GM18868 (cell line): Measurements from ENCODE around the gene MTHFD1.
A peak's percentile ranks its signal among the peaks of the same experiment; 100 is the strongest.
"Not testable (repeated sequence)": the region's sequence is repeated elsewhere in the genome, so short reads cannot be mapped to it uniquely, and the experiment has no call there.

Experiments used
- ATAC-seq: cut with Tn5 transposase; IDR thresholded peaks from one replicate; pipeline ENCODE4 v1.9.1; 2021; ENCODE audit warnings: mild to moderate bottlenecking, moderate library complexity; ENCODE audit not compliant: unreplicated experiment

MTHFD1 gene

DNA sequence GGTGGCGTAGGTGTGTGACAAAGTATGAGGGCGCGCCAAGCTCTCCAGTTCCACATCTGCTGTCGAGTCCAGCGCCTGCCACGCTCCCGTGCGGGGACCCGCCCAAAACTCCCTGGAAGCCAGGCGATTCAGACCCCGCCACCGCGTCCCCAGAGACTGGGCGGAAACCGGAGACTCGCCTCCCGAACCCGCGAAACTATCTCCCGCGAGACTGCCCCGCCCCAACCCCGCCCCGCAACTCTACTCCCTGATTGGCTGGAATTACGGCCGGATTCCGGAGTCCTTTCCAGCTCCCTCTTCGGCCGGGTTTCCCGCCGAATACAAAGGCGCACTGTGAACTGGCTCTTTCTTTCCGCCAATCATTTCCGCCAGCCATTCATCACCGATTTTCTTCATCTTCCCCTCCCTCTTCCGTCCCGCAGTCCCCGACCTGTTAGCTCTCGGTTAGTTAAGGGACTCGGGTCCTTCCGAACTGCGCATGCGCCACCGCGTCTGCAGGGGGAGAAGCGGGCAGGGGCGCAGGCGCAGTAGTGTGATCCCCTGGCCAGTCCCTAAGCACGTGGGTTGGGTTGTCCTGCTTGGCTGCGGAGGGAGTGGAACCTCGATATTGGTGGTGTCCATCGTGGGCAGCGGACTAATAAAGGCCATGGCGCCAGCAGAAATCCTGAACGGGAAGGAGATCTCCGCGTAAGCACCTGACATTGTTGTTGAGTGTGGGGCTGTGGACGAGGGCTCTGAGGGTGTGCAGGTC lies at the start of gene MTHFD1:
Gene MTHFD1 (plus strand): TSS at position 572 of the 751 bp plus-strand sequence. CDS start 75 bp downstream, at position 647.
- ATAC-seq: peak; percentile 83

DNA sequence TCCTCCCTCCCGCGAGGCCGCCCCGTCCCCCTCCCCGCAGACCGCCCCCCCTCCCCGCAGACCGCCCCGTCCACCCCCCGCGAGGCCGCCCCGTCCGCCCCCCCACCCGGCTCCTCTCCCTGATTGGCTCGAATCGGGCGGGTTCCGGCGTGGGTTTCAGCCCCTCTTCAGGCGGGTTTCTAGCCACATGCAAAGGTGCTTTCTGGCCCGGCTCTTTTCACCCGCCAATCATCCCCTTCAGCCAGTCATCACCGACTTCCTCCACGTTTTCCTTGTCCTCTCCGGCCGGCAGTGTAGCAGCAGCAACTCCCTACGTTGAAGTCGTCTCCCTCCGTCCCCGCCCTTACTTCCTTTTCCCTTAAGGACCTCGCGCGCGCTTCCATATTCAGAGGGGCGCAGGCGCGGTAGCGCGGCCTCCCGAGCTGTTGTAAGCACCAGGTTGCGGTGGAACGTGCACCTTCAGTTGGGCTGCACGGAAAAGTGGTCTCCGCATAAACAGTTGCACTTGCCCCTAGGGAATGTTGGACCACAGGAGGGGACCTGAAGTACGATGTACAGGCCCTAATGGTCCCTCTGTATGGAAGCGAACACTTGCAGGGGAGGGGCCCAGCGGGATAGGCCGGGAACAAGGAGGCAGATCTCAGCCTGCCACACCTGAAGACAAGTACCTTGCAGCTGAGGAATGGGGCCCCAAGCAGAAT lies 49.4 kb upstream of the MTHFD1 start:
- peak; percentile 89 for ATAC-seq

DNA sequence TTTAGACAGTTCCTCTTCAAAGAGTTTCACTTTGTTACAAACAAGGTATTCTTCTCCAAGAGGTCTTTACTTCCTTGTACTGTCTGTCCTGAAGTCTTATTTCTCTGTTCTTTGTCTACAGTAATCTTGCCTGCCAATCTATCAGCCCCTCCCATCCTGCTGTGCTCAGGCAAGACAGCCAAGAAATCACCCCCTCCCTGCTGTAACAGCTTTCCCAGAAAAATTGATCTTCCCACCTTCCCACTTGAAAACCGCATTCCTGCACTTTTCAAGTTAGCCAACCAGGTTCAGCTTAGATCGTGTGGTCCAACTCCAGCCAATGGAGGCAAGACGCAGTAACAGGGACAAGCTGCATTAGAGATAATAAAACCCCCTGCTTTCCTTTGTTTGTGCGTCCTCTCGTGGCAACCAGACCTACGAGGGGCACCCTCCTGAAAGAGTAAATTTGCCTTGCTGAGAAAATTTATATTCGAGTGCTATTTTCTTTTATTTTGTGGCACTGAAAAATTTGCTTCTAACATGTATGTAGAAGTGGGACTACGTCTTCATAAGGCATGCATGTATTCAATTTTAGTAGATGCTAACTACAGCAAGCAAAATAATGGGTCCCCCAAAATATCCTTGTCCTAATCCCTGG lies 47.5 kb upstream of the MTHFD1 start:
- no peak for ATAC-seq

DNA sequence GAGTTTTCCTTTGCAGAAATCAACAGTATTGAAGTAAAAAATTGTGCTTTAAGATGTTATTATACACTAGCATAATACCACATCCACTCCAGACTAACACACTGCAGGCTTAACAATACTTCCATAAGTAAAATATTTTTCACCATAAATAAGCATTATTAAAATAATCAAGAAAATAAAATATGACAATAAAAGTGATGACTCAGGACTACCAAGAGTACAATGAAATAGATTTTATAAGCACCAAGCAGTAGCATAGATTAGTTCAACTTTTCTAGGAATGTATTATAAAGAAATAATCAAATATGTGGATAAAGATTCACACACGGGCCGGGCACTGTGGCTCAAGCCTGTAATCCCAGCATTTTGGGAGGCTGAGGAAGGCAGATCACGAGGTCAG lies 40.4 kb upstream of the MTHFD1 start:
- ATAC-seq: no peak

DNA sequence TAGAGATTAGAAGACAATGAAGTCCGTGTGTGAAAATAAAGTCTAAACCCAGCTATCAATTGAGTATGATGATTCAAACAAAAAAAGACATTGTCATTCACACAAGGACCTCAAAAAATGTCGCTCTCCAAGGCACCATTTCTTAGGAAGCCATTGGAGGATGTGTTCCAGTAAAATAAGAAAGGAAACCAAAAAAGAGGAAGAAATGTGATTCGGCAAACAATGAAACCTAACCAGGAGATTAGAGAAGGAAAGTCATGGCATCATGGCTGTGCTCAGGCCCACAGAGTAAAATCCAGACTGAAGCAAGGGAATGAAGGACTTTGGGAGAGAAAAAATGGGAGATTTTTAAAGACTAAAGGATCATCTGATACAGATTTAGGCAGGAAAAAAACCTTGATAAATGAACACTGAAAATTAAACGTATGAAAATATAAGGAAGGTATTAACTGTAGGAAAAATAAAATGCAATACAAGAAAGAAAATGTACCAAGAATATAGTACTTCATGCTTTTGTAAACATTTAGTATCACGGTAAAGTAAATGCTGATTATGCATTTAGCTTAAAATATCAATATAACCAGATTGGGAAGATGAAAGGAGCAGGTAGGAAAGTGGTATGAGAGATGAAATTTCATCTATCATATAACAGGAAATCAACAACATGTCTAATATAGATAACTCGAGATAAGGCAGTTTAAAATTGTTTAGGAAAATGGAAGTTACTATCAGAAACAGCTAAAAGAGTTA lies 38.2 kb upstream of the MTHFD1 start:
- ATAC-seq: no peak

DNA sequence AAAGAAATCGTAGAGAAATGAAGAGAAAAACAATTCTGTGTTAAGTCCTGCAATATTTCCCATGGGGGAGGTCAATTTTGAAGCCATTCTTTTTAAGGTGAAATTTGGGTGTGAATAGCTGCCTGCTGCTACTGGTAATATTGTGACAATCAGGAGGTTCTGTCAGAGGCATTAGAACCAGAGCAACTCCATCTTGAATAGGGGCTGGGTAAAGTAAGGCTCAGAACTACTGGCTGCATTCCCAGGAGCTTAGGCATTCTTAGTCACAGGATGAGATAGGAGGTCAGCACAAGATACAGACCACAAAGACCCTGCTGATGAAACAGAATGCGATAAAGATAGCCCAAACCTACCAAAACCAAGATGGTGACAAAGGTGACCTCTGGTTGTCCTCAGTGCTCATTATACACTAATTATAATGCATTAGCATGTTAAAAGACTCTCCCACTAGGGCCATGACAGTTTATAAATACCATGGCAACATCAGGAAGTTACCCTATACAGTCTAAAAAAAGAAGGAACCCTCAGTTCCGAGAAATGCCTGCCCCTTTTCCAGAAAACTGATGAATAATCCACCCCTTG lies 24.8 kb upstream of the MTHFD1 start:
- ATAC-seq: no peak

DNA sequence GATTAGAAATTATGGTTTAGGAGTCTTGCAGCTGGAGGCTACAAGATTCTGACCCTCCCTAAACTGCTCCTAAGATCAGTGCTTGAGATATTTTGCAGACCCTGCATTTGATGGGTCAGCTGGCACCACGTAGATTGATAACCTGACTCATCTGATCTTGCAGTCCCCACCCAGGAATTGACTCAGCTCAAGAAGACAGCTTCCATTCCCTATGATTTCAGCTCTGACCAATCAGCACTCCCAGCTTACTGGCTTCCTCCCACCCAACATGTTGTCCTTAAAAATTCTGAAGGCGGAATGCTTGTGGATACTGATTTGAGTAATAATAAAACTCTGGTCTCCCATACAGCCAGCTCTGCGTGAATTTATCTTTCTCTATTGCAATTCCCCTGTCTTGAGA lies 23.2 kb upstream of the MTHFD1 start:
- no peak for ATAC-seq

DNA sequence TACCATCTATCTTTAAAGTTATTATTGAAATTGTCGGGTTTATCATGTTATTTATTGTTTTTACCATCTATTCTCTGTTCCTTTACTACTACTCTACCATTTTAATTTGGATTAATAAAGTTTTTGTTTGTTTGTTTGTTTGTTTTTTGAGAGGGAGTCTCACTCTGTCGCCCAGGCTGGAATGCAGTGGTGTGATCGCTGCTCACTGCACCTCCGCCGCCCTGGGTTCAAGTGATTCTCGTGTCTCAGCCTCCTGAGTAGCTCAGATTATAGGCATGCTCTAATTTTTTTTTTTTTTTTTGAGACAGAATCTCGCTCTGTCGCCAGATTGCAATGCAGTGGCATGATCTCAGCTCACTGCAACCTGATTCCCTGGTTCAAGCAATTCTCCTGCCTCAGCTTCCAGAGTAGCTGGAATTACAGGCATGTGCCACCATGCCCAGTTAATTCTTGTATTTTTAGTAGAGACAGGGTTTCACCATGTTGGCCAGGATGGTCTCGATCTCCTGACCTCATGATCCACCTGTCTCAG lies 22.7 kb upstream of the MTHFD1 start:
- ATAC-seq: not testable (repeated sequence)

DNA sequence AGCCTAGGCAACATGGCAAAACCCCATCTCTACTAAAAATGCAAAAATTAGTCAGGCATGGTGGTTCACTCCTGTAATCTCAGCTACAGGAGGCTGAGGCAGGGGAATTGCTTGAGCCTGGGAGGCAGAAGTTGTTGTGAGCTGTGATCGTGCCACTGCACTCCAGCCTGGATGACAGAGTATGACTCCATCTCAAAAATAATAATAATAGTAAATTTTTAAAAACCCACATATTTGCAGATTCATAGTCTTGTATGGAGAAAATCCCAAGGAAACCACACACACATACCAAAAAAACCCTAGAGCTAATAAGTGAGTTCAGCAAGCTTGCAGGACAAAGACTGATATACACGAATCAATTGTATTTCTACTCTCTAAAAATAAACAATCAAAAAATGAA lies 19.0 kb upstream of the MTHFD1 start:
- no peak for ATAC-seq

DNA sequence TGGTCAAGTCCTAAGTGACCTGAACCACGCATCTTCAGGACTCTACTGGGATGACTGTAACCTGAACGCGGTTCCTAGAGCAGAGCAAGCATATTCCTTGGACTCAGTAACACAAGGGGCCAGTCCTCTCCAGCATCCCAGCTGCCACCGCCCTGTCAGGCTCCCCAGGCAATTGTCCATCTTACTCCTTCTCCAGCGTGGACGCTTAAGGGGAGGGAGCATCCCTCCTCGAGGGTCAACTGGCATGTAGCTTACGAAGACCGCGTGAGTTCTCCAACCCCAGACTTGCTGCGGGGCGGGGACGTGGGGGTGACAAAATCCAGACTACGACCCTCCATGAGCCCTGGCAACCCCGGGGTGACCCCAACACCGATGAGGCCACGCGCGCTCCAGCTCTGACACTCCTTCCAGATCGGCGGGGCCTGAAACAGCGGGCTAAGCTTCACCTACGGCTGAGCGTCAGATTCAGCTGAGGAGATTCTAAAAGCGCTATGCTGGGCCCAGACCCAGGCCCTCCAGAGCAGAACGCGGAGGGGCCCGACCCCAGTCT lies 846 bp upstream of the MTHFD1 start:
- ATAC-seq: peak; percentile 32

DNA sequence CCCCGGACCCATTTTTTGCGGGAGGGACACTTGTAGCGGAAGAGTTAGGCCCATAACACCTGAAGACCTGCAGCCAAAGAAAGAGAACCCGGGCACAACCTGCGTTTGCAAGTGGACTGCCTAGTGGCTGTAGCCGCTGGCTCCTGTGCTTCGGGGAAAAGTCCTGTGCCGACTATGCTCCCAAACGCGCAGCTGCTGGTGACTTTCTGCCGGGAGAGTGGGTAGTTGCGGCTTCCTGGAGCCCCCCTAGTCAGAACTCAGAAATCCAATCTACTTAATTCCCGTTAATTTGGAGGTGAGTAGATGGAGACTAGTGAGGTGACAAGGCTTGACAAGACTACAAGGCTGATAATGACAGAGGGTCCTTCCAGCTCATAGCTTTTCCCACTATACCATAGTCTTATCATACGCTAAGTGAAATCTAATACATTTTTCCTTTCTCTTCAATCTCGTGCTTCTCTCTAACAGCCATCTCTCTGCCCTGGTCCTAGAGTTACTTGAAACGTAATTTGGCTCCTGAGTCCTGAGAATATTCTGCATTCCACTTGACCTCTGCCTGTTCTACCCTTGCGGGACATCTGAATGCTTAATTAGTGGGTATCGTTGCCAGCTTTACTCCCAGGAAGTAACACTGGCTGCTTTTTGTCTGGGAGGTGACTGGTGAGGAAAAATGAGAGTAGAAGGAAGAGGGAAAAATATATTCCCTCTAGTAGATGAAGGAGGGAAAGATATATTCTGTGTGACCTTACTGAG lies 556 bp downstream of the MTHFD1 start:
- no peak for ATAC-seq

DNA sequence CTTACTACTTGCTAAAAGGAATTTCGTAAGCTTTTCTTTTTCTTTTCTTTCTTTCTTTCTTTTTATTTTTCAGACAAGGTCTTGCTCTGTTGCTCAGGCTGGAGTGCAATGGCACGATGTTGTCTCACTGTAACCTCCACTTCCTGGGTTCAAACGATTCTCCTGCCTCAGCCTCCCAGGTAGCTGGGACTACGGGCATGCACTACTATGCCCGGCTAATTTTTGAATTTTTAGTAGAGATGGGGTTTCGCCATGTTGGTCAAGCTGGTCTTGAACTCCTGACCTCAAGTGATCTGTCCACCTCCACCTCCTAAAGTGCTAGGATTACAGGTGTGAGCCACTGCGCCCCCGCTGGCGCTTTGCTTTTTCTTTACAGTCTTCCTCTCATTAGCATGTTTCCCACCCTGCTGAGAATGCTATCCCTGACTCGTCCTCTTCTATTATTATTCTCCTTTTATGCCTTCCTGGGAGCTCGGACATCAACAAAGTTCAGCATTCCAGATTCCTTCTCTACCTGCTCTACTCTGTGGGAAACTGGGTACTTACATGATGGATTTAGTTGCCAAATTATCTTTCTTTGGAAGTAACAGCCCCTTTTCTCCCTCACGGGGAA lies 3.1 kb downstream of the MTHFD1 start:
- no peak for ATAC-seq

DNA sequence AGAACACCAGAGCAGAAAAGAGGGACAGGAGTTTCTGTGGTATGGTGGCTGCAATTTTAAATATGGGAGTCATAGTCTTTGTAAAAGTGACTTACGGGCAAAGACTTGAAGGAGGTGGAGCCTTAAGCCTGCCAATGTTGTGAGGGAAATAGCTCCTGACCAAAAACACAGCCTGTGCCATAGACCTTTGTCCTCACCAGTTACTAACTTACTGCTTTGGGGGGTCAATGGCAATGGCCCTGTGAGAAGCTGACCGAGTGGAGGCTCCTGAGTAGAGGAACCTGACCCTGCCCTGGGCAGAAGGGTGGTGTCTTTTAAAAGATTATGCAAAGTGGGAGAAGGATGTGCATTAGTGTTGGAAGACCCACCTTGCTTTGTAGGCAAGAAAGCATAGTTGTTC lies 3.8 kb downstream of the MTHFD1 start:
- ATAC-seq: no peak

DNA sequence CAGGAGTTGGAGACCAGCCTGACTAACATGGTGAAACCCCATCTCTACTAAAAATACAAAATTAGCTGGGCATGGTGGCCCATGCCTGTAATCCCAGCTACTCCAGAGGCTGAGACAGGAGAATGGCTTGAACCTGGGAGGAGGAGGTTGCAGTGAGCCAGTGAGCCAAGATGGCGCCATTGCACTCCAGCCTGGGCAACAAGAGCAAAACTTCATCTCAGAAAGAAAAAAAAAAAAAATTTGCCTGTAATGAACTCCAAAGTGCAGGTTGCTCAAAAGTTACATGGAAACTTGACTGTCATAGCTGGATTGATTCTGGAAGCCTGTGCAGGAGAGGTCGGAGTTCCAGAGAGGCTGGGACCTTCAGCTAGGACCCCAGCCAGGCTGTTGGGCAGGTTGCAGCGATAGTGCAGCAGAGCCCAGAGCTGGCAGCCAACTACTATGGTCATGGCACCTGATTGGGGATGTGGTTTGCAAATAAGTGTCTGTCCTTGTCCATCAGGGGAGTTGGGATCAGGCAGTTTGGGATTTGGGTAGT lies 5.1 kb downstream of the MTHFD1 start:
- not testable (repeated sequence) for ATAC-seq

DNA sequence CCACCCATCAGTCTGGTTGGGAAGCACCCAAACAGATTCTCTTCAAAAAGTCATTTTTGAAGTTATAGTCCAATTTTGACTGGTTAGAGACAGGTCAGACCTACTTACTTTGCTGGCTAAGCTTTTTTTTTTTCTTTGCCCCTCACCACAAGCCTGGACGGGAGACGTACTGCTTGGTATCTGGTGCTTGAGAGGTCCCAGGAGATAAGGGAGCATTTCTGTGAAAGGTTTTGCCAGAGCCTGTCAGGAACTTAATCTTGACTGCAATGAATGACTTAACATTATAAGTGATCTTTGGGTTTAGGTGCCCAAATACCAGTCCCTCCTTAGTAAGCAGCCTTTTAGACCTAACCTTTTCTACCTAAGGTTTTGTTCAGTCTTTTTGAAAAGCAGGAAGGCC lies 6.3 kb downstream of the MTHFD1 start:
- ATAC-seq: no peak

DNA sequence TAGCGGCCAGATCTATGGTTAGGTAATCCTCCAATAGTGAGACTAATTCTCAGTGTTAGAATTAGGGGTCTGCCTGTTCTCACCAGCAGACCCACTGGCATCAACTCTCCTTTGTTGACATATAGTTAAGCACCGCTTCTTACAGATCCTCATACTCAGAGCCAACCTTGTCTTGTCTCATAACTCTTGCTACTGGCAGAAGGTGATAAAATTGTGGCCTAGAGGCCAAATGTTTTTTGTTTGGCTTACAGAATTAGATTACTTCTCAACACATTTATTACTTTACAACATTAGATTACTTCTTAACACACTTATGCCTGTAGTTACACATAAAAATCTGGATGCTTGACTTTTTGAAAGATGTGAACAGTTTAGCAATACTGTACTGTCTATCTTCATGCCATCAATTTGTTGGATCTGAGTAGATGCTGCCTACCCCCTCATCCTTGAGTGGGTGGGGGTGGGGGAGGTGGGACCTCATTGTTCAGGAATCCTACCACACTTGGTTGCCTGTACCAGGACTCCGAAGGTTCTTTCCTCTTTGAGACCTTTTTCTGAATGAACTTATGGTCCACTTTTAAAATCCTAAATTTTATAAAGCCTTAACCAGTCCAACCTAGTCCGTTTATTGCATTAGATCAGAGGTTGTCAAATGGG lies 7.0 kb downstream of the MTHFD1 start:
- ATAC-seq: no peak

DNA sequence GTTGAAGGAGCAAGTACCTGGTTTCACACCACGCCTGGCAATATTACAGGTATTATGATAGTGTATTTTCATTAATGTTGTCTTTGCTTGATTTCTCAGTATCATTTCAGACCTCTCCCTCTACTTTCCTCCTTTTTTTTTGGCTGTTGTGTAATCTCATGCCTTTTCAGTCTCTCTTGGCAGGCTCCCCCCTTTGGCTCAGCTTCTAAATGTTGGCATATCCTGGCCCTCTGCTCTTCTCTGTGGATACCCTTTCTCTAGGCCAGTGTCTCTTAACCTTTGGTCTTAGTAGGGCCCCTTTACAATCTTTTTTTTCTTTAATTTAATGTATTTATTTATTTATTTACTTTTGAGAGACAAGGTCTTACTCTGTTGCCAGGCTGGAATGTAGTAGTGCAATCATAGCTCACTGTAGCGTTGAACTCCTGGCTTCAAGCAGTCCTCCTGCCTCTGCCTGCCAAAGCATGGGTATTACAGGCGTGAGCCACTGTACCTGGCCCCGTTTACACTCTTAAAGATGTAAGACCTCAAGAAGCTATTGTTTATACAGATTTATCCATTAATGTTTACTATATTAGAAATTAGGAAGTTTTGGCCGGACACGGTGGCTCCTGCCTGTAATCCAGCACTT lies 12.8 kb downstream of the MTHFD1 start:
- ATAC-seq: no peak

DNA sequence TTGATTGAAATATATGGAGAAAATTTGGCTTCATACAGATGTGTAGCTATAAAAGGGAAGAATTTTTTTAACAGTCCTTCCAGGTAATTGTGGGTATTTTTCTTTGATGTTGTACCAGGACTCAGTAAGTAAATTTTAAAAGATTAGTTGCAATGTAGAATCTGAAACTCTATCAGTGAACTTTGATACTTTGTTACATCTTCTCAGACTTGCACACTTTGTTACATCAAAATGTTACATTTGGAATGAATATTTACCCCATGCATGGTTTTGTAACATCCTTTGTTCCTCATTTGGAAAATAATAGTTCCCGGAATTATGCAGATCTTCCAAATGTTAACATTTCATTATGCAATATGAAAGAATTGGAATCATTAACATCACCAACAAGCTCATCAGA lies 13.8 kb downstream of the MTHFD1 start:
- ATAC-seq: no peak
